COLO668 (cell line): ENCODE measurements around the gene MYL4.
"Not testable (repeated sequence)": the region's sequence is repeated elsewhere in the genome, so short reads cannot be mapped to it uniquely, and the experiment has no call there.

Experiments used
- DNase-seq: peaks from one replicate; lab custom pipeline; 2025; ENCODE audit not compliant: unreplicated experiment; lab: John Stamatoyannopoulos, UW

The MYL4 gene

DNA sequence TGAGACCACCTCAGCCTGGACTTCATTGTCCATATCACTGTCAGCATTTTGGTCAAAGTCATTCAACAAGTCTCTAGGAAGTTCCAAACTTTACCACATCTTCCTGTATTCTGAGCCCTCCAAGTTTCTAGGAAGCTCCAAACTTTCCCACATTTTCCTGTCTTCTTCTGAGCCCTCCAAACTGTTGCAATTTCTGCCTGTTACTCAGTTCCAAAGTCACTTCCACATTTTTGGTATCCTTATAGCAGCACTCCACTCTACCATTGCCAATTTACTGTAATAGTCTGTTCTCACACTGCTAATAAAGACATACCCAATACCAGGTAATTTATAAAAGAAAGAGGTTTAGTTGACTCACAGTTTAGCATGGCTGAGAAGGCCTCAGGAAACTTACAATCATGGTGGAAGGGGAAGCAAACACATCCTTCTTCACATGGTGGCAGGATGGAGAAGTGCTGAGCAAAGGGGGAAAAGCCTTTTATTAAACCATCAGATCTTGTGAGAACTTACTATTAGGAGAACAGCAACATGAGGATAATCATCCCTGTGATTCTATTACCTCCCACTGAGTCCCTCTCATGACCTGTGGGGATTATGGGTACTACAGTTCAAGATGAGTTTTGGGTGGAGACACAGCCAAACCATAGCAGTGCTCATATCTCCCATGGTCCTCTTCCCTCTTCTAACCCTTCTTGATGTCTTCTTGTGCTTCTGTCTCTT, 60.6 kb downstream of the MYL4 start:
- not testable (repeated sequence) for DNase-seq

DNA sequence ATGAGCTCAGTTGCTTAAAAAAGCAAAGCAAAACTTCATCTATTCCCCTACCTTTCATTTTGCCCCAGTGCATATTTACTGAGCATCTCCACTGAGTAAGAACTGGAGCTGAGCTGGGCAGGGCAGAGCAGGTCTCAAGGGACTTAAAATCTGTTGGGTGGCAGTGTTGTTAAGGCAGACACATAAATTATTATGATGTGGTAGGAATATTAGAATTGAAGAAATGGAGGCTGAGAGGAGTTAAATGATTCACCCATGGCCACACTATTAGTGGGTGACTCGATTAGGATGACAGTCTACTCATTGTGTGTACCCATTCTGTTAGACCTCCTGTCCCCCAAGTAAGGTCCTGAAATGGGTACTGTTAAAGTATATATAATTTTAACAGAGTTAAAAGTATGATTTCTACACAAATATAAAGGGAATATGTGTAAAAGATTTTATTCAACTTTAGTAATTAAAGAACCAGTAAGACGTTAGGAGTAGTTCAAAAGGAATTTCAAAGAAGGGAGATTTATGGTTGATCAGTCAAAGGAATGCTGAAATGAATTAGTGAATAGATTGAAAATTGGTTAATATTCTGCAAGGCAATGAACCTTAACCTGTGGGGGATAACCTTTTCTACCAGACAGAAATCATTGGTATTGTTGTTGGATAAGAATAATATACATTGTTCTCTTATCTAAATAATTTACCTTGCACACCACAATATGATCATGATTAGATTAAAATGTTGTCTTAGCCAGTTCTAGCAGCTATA, 62.0 kb downstream of the MYL4 start:
- DNase-seq, result no peak

DNA sequence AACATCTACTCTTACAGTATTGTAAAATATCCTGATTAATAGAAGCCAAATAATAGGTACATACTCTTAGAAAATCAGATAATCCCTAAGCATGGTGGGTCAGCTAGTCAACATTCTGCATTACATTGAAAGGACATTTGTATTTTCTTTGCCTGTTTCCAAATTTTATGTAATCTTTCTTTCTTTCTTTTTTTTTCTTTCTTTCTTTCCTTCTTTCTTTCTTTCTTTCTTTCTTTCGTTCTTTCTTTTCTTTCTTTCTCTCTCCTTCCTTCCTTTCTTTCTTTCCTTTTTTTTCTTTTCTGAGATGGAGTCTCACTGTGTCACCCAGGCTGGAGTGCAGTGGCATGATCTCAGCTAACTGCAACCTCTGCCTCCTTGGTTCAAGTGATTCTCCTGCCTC, 63.3 kb downstream of the MYL4 start:
- no peak for DNase-seq

DNA sequence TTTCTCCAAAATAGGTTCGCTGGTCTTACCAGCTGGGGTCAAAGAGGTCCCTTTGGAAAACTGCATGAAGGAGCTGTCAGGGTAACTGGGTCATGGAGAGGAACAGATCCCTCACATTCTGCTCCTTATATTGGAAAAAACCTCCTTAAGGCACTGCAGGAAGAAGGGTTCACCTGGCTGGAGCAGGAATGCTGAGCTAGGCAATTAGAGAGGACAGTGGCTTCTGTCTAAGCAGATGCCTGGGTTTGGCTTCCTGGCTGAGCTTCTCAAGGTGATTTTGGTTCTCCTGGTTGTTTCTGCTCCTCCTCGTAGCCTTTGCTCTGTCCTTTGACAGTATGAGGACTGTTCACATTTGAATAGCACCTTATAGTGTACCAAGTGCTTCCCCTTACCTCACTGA, 64.1 kb downstream of the MYL4 start:
- DNase-seq, result no peak
